Activated naive CD8-positive, alpha-beta T cell treated with anti-CD3 and anti-CD28 coated beads, Interleukin-2, amount 50 U/mL, for 16 hours (primary cell): ENCODE data around the gene TOX3.

Experiments
- DNase-seq: peaks from one replicate; pipeline ENCODE4 v3.0.0-alpha.2; 2020; ENCODE audit warnings: low read depth, low spot score

The TOX3 gene

GRCh38 chr16:52547004-52547833 is at the start of gene TOX3:
Gene TOX3, minus strand, starts transcription at chr16:52547143. Its CDS starts 420 bp downstream, at chr16:52546723.
- DNase-seq = no peak

GRCh38 chr16:52592778-52593177 is 45.8 kb upstream of the TOX3 start:
- DNase-seq = no peak

GRCh38 chr16:52591934-52592592 is 45.1 kb upstream of the TOX3 start:
- no peak for DNase-seq

- no peak for DNase-seq
Measured at GRCh38 chr16:52591471-52591870, 44.5 kb upstream of the TOX3 start.

GRCh38 chr16:52586159-52586558 is 39.2 kb upstream of the TOX3 start:
- DNase-seq = no peak

GRCh38 chr16:52584354-52585320 is 37.7 kb upstream of the TOX3 start:
- no peak for DNase-seq

GRCh38 chr16:52581530-52581929 is 34.6 kb upstream of the TOX3 start:
- DNase-seq = no peak

- DNase-seq = no peak
Measured at GRCh38 chr16:52580488-52580887, 33.5 kb upstream of the TOX3 start.

- DNase-seq = no peak
Measured at GRCh38 chr16:52578829-52579498, 32.0 kb upstream of the TOX3 start.

- DNase-seq = no peak
Measured at GRCh38 chr16:52578007-52578828, 31.3 kb upstream of the TOX3 start.

- DNase-seq = no peak
Measured at GRCh38 chr16:52577130-52577706, 30.3 kb upstream of the TOX3 start.

GRCh38 chr16:52573365-52574299 is 26.7 kb upstream of the TOX3 start:
- DNase-seq = no peak

GRCh38 chr16:52572656-52573055 is 25.7 kb upstream of the TOX3 start:
- no peak for DNase-seq

GRCh38 chr16:52570495-52571091 is 23.6 kb upstream of the TOX3 start:
- no peak for DNase-seq

- DNase-seq = no peak
Measured at GRCh38 chr16:52569701-52570100, 22.8 kb upstream of the TOX3 start.

- DNase-seq = no peak
Measured at GRCh38 chr16:52568983-52569690, 22.2 kb upstream of the TOX3 start.

GRCh38 chr16:52568495-52568894 is 21.6 kb upstream of the TOX3 start:
- DNase-seq = no peak

GRCh38 chr16:52567193-52567592 is 20.2 kb upstream of the TOX3 start:
- no peak for DNase-seq
